ENCODE results near the gene PIEZO1. TPM values are rescaled to one million over a fixed set of nuclear protein-coding genes. Genes with fewer than 3 reads are reported as not detected.
A peak's percentile ranks its signal among the peaks of the same experiment; 100 is the strongest.

The PIEZO1 gene
- total and polyA plus RNA-seq, 7 experiments from 2014 or later = 3.6 to 237 (median 111) TPM

DNA sequence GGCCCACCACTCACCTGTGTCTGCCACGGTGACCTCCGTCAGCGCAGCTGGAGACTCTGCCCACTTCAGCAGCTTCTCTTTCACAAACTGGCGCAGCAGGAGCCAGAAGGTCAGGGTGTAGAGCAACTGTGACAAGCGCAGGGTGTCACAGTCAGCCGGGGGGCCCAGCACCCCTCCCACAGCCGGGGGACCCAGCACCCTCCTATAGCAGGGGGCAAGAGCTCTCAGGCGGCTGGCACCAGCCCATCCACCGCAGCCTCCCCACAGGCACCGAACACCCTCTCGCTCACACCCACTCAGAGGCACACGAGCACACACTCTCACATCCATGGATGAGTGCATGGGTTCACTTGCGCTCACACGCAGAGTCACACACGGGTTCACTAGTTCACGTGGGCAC, 49.9 kb downstream of the PIEZO1 start:
- H3K4me3 Mint-ChIP-seq = no peak overlapping the region
- peaks cover 0 to 8% (median 0%) of the 10 kb centered on the region in 7 donors for H3K4me1 Mint-ChIP-seq
- Histone ChIP-seq H3K36me3 (ENCODE audit: control insufficient read depth in 2 of 3, insufficient read depth in 3 of 3, low read length in 3 of 3) (peaks cover 0 to 52% (median 0%) of the 10 kb centered on the region in 3 experiments), H3K4me1 (ENCODE audit: control insufficient read depth in 2 of 2, insufficient read depth in 2 of 2, low read length in 2 of 2) (peaks cover 3 to 5% of the 10 kb centered on the region in 2 donors), H3K9me3 (ENCODE audit: control insufficient read depth in 2 of 3, low read length in 3 of 3) (no peaks in the 10 kb centered on the region), H3K4me3 (ENCODE audit: low read length) (no peak overlapping the region), H3K27me3 (ENCODE audit: control insufficient read depth in 2 of 2, insufficient read depth in 2 of 2, low read length in 2 of 2) (no peaks in the 10 kb centered on the region), H3K27ac (ENCODE audit: low read depth, low read length) (no peak overlapping the region)
- no peak for DNase-seq
- no peaks in the 10 kb centered on the region for H3K27me3 Mint-ChIP-seq
- H3K27ac Mint-ChIP-seq = no peak overlapping the region
- no peaks in the 10 kb centered on the region for H3K9me3 Mint-ChIP-seq
- CTCF ChIA-PET = interaction anchor here (0.6 to 0.8 kb wide), 2 partner anchors 25 to 141 kb away, joined by 3 read pairs; no protein-coding TSS in a partner anchor
- POLR2A ChIA-PET = no interaction called here
- intact Hi-C loops (cut with micrococcal nuclease) = loop anchor here in 1 of 2 donors (5.0 kb wide), 1 partner anchor 33 kb away; no protein-coding TSS in a partner anchor
- no peak for ATAC-seq
- H3K36me3 Mint-ChIP-seq = peaks cover 0 to 9% (median 0%) of the 10 kb centered on the region in 5 donors

DNA sequence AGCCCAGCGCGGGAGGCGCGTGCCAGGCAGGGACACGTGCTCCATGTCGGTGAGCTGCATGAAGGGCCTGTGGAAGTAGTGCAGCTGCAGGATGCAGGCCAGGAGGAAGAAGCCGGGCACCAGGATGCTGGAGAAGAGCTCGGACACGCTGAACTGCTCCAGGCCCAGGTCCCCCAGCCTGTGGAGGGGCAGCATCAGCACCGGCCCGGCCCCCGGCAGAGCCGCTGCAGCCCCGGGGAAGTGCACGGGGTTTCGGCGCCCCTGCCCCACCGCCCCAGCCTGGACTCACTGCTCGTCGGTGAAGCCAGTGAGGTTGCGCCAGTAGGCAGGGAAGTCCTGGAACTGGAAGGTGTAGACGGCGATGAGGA, 50.7 kb downstream of the PIEZO1 start:
- H3K27me3 ChIP-seq (ENCODE audit: control insufficient read depth in 2 of 2, insufficient read depth in 2 of 2, low read length in 2 of 2) = no peaks in the 10 kb centered on the region
- Mint-ChIP-seq H3K36me3 (peaks cover 0 to 13% (median 0%) of the 10 kb centered on the region in 5 donors), H3K9me3 (no peaks in the 10 kb centered on the region), H3K27me3 (no peaks in the 10 kb centered on the region), H3K27ac (no peak overlapping the region), H3K4me1 (peaks cover 0 to 8% (median 0%) of the 10 kb centered on the region in 7 donors), H3K4me3 (no peak overlapping the region)
- intact Hi-C loops (cut with micrococcal nuclease) = no loop called here
- H3K27ac ChIP-seq (ENCODE audit: low read depth, low read length) = no peak overlapping the region
- H3K36me3 ChIP-seq (ENCODE audit: control insufficient read depth in 2 of 3, insufficient read depth in 3 of 3, low read length in 3 of 3) = peaks cover 0 to 57% (median 0%) of the 10 kb centered on the region in 3 experiments
- ChIA-PET POLR2A (no interaction called here), CTCF (no interaction called here)
- H3K4me1 ChIP-seq (ENCODE audit: control insufficient read depth in 2 of 2, insufficient read depth in 2 of 2, low read length in 2 of 2) = peaks cover 3 to 5% of the 10 kb centered on the region in 2 donors
- no peaks in the 10 kb centered on the region for H3K9me3 ChIP-seq (ENCODE audit: control insufficient read depth in 2 of 3, low read length in 3 of 3)
- DNase-seq = no peak
- H3K4me3 ChIP-seq (ENCODE audit: low read length) = no peak overlapping the region
- ATAC-seq = no peak

DNA sequence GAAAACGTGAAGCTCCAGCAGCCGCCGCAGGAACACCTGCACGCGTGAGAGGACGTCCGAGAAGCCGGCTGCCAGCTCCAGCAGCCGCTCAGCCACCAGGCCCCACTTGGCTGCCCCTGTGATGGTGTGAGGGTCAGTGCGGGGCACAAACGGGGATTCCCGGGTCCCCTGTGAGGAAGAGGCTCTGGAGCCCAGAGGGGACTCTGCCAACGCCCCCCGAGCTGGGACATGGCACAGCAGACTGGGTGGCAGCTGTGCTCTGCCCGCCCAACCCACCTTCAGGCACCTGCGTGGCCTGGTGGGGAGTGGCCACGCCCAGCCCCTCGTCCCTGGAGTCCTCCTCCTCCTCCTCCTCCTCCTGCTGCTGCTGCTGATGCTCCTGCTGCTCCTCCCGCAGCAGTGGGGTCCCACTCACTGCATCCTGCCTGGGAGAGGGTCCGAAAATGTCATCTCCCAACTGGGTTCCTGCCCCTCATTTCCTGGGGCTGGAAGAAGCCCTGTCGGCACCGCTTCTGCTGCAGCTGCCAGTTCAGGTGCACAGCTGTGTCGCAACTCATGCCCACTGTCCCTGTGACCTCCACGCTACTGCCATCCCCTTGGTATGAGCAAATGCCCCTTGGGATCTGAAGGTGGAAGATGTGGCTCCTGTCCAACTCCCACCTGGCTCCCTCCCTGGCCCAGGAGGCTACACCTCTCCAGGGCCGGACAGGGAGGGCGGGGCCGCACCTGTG, 51.2 kb downstream of the PIEZO1 start:
- H3K9me3 Mint-ChIP-seq = no peaks in the 10 kb centered on the region
- Histone ChIP-seq H3K36me3 (ENCODE audit: control insufficient read depth in 2 of 3, insufficient read depth in 3 of 3, low read length in 3 of 3) (peaks cover 0 to 57% (median 0%) of the 10 kb centered on the region in 3 experiments), H3K27me3 (ENCODE audit: control insufficient read depth in 2 of 2, insufficient read depth in 2 of 2, low read length in 2 of 2) (no peaks in the 10 kb centered on the region), H3K9me3 (ENCODE audit: control insufficient read depth in 2 of 3, low read length in 3 of 3) (no peaks in the 10 kb centered on the region), H3K4me1 (ENCODE audit: control insufficient read depth in 2 of 2, insufficient read depth in 2 of 2, low read length in 2 of 2) (peaks cover 3 to 5% of the 10 kb centered on the region in 2 donors), H3K4me3 (ENCODE audit: low read length) (no peak overlapping the region), H3K27ac (ENCODE audit: low read depth, low read length) (no peak overlapping the region)
- no peaks in the 10 kb centered on the region for H3K27me3 Mint-ChIP-seq
- no peak for ATAC-seq
- intact Hi-C loops (cut with micrococcal nuclease) = no loop called here
- H3K4me1 Mint-ChIP-seq = peaks cover 0 to 8% (median 0%) of the 10 kb centered on the region in 7 donors
- peak overlapping the region in 1 of 9 donors; percentile 48 for H3K27ac Mint-ChIP-seq
- POLR2A ChIA-PET = no interaction called here
- H3K4me3 Mint-ChIP-seq = no peak overlapping the region
- H3K36me3 Mint-ChIP-seq = peaks cover 0 to 13% (median 0%) of the 10 kb centered on the region in 5 donors
- DNase-seq = no peak
- CTCF ChIA-PET = no interaction called here

DNA sequence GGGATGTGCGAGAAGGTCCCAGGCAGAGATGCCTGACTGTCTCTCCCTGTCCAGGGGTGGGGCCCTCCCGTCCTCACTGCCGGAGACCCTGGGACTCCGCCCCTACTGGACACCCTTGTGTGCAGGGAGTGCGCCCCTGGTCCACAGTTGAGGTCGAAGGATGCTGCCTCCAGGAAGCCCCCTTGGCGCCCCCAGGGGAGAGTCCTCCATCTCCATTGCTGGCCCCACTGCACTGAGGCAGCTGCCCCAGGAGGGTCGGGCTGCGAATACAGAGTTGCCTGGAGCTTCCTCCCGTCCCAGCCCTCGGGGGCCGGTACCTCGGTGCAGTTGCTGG, 52.1 kb downstream of the PIEZO1 start:
- H3K4me3 Mint-ChIP-seq = no peak overlapping the region
- H3K27me3 ChIP-seq (ENCODE audit: control insufficient read depth in 2 of 2, insufficient read depth in 2 of 2, low read length in 2 of 2) = no peaks in the 10 kb centered on the region
- H3K36me3 Mint-ChIP-seq = peaks cover 0 to 12% (median 0%) of the 10 kb centered on the region in 5 donors
- no peaks in the 10 kb centered on the region for H3K27me3 Mint-ChIP-seq
- no peak overlapping the region for H3K27ac ChIP-seq (ENCODE audit: low read depth, low read length)
- CTCF ChIA-PET = no interaction called here
- DNase-seq = no peak
- POLR2A ChIA-PET = no interaction called here
- H3K36me3 ChIP-seq (ENCODE audit: control insufficient read depth in 2 of 3, insufficient read depth in 3 of 3, low read length in 3 of 3) = peaks cover 0 to 57% (median 0%) of the 10 kb centered on the region in 3 experiments
- H3K9me3 Mint-ChIP-seq = no peaks in the 10 kb centered on the region
- H3K4me3 ChIP-seq (ENCODE audit: low read length) = no peak overlapping the region
- intact Hi-C loops (cut with micrococcal nuclease) = no loop called here
- H3K4me1 Mint-ChIP-seq = peaks cover 0 to 8% (median 0%) of the 10 kb centered on the region in 7 donors
- no peak overlapping the region for H3K27ac Mint-ChIP-seq
- no peaks in the 10 kb centered on the region for H3K9me3 ChIP-seq (ENCODE audit: control insufficient read depth in 2 of 3, low read length in 3 of 3)
- no peak for ATAC-seq
- H3K4me1 ChIP-seq (ENCODE audit: control insufficient read depth in 2 of 2, insufficient read depth in 2 of 2, low read length in 2 of 2) = peaks cover 3 to 5% of the 10 kb centered on the region in 2 donors

DNA sequence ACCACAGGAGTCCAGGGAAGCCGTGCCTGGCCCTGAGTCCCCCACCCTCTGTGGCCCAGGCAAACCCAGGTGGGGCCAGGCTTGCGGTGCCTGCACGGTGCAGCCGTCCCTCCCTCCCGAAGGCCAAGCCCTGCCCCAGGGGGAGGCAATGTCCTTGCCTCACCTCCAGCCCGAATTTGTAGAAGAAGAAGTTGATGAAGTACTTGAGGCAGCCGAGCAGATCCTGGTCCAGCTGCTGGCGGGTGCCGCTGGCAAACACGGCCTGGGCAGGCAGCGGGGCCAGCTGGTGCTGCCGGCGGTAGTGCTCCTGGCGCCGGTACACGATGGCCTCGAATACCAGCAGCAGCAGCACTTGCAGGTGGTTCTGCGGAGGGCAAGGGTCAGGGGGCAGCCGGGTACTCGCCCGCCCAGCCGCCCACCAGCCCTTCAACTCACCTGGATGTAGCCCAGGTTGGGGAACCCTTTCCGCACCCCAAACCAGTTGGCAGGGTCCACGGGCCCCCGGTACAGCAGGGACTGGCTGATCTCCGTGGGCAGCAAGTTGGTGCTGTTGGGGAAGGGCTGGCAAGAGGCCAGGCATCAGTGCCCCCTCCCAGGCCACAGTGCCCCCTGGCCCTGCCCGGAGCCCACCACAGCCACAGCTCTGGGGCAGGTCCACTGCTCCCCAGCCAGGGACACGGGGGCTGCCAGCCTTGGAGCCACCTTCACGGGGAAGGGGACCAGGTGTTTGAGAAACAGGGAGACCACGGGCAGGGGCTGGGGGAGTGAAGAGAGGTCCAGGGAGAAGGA, 52.7 kb downstream of the PIEZO1 start:
- H3K27ac ChIP-seq (ENCODE audit: low read depth, low read length) = no peak overlapping the region

DNA sequence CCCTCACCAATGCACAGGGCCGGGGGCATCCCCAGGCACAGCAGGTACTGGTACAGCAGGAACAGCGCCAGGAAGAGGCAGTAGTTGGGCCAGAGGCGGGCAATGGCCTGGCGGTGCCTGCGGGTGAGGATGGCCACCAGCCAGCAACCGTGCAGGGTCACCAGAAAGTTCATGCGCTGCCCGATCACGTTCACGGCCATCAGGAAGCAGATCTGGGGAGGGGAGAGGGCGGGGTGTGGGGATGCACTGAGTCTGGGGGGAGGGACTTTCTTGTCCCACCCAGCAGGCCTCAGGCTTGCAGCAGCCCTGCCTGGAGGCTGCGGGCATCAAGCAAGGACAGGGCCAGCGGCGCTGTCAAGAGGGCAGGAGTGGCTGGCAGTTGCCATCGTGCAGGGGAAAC, 53.3 kb downstream of the PIEZO1 start:
- no peak for DNase-seq
- POLR2A ChIA-PET = no interaction called here
- Mint-ChIP-seq H3K36me3 (peaks cover 0 to 12% (median 0%) of the 10 kb centered on the region in 5 donors), H3K27ac (peak overlapping the region in 1 of 9 donors; percentile 25), H3K9me3 (no peaks in the 10 kb centered on the region), H3K4me3 (peak overlapping the region in 1 of 10 donors; percentile 9), H3K4me1 (peaks cover 0 to 8% (median 0%) of the 10 kb centered on the region in 7 donors), H3K27me3 (no peaks in the 10 kb centered on the region)
- CTCF ChIA-PET = no interaction called here
- H3K4me1 ChIP-seq (ENCODE audit: control insufficient read depth in 2 of 2, insufficient read depth in 2 of 2, low read length in 2 of 2) = no peaks in the 10 kb centered on the region
- H3K9me3 ChIP-seq (ENCODE audit: control insufficient read depth in 2 of 3, low read length in 3 of 3) = no peaks in the 10 kb centered on the region
- H3K27ac ChIP-seq (ENCODE audit: low read depth, low read length) = no peak overlapping the region
- intact Hi-C loops (cut with micrococcal nuclease) = no loop called here
- H3K36me3 ChIP-seq (ENCODE audit: control insufficient read depth in 2 of 3, insufficient read depth in 3 of 3, low read length in 3 of 3) = peaks cover 0 to 66% (median 0%) of the 10 kb centered on the region in 3 experiments
- no peak for ATAC-seq
- no peak overlapping the region for H3K4me3 ChIP-seq (ENCODE audit: low read length)
- H3K27me3 ChIP-seq (ENCODE audit: control insufficient read depth in 2 of 2, insufficient read depth in 2 of 2, low read length in 2 of 2) = no peaks in the 10 kb centered on the region

More for the DNA sequence above, 52.7 kb downstream of the PIEZO1 start:
- H3K27me3 ChIP-seq (ENCODE audit: control insufficient read depth in 2 of 2, insufficient read depth in 2 of 2, low read length in 2 of 2) = no peaks in the 10 kb centered on the region
- H3K4me3 Mint-ChIP-seq = no peak overlapping the region
- no peak overlapping the region for H3K27ac Mint-ChIP-seq
- peaks cover 0 to 8% (median 0%) of the 10 kb centered on the region in 7 donors for H3K4me1 Mint-ChIP-seq
- no peak overlapping the region for H3K4me3 ChIP-seq (ENCODE audit: low read length)
- H3K27me3 Mint-ChIP-seq = no peaks in the 10 kb centered on the region
- no peaks in the 10 kb centered on the region for H3K4me1 ChIP-seq (ENCODE audit: control insufficient read depth in 2 of 2, insufficient read depth in 2 of 2, low read length in 2 of 2)
- H3K9me3 ChIP-seq (ENCODE audit: control insufficient read depth in 2 of 3, low read length in 3 of 3) = no peaks in the 10 kb centered on the region
- peaks cover 0 to 12% (median 0%) of the 10 kb centered on the region in 5 donors for H3K36me3 Mint-ChIP-seq
- peaks cover 0 to 59% (median 0%) of the 10 kb centered on the region in 3 experiments for H3K36me3 ChIP-seq (ENCODE audit: control insufficient read depth in 2 of 3, insufficient read depth in 3 of 3, low read length in 3 of 3)
- POLR2A ChIA-PET = no interaction called here
- no peaks in the 10 kb centered on the region for H3K9me3 Mint-ChIP-seq
- intact Hi-C loops (cut with micrococcal nuclease) = no loop called here
- no peak for DNase-seq
- ATAC-seq = no peak
- CTCF ChIA-PET = no interaction called here
